ENCODE results near the gene FHOD3. TPM values are rescaled to one million over a fixed set of nuclear protein-coding genes. Genes with fewer than 3 reads are reported as not detected.

FHOD3 gene
- total RNA-seq, 2 donors from 2014 or later = 2.8 to 3.1 TPM

GRCh38 chr18:36436387-36436786 is 138.9 kb downstream of the FHOD3 start:
- 89 to 90% methylated on average over 1 to 5 of the region's 5 CpGs for WGBS, 2 experiments (ENCODE audit: insufficient coverage in 1 of 2, insufficient read length in 1 of 2)
- H3K4me1 ChIP-seq (ENCODE audit: control insufficient read depth, insufficient read depth, low read length) = no peaks in the 10 kb centered on the region
- Mint-ChIP-seq H3K4me3 (no peak overlapping the region), H3K27ac (no peak overlapping the region), H3K9me3 (no peaks in the 10 kb centered on the region), H3K27me3 (ENCODE audit: insufficient read depth) (no peaks in the 10 kb centered on the region), H3K36me3 (ENCODE audit: low read depth) (no peaks in the 10 kb centered on the region), H3K4me1 (no peaks in the 10 kb centered on the region)
- no peaks in the 10 kb centered on the region for H3K27me3 ChIP-seq (ENCODE audit: control insufficient read depth, insufficient read depth, low read length, poor library complexity, severe bottlenecking)
- H3K9ac ChIP-seq (ENCODE audit: extremely low read depth, low read length, poor library complexity, severe bottlenecking) = no peak overlapping the region
- TF ChIP-seq CTCF (conservative IDR thresholded peaks at IDR 0.05) = no peak
- H3K4me3 ChIP-seq (ENCODE audit: low read length) = no peak overlapping the region
- H3K9me3 ChIP-seq (ENCODE audit: control insufficient read depth, low read length) = no peaks in the 10 kb centered on the region
- no peak for DNase-seq
- no peak overlapping the region for H3K27ac ChIP-seq (ENCODE audit: low read depth, low read length)
- H3K36me3 ChIP-seq (ENCODE audit: control insufficient read depth, insufficient read depth, low read length) = no peaks in the 10 kb centered on the region

GRCh38 chr18:36440614-36441013 is 143.1 kb downstream of the FHOD3 start:
- DNase-seq = no peak
- no peaks in the 10 kb centered on the region for H3K27me3 Mint-ChIP-seq (ENCODE audit: insufficient read depth)
- no peaks in the 10 kb centered on the region for H3K4me1 Mint-ChIP-seq
- H3K36me3 ChIP-seq (ENCODE audit: control insufficient read depth, insufficient read depth, low read length) = no peaks in the 10 kb centered on the region
- no peak overlapping the region for H3K4me3 Mint-ChIP-seq
- no peak overlapping the region for H3K9ac ChIP-seq (ENCODE audit: extremely low read depth, low read length, poor library complexity, severe bottlenecking)
- H3K27ac ChIP-seq (ENCODE audit: low read depth, low read length) = no peak overlapping the region
- H3K27me3 ChIP-seq (ENCODE audit: control insufficient read depth, insufficient read depth, low read length, poor library complexity, severe bottlenecking) = no peaks in the 10 kb centered on the region
- H3K9me3 Mint-ChIP-seq = peaks cover 11% of the 10 kb centered on the region
- WGBS, 2 experiments (ENCODE audit: insufficient coverage in 1 of 2, insufficient read length in 1 of 2) = 89% methylated on average over 2 of the region's 2 CpGs; no CpG with 5 or more reads in 1 of the 2 experiments
- H3K36me3 Mint-ChIP-seq (ENCODE audit: low read depth) = no peaks in the 10 kb centered on the region
- no peak overlapping the region for H3K27ac Mint-ChIP-seq
- H3K4me3 ChIP-seq (ENCODE audit: low read length) = no peak overlapping the region
- H3K4me1 ChIP-seq (ENCODE audit: control insufficient read depth, insufficient read depth, low read length) = no peaks in the 10 kb centered on the region
- TF ChIP-seq CTCF (conservative IDR thresholded peaks at IDR 0.05) = no peak
- H3K9me3 ChIP-seq (ENCODE audit: control insufficient read depth, low read length) = no peaks in the 10 kb centered on the region

- no peaks in the 10 kb centered on the region for H3K36me3 ChIP-seq (ENCODE audit: control insufficient read depth, insufficient read depth, low read length)
- no peak overlapping the region for H3K9ac ChIP-seq (ENCODE audit: extremely low read depth, low read length, poor library complexity, severe bottlenecking)
- H3K9me3 Mint-ChIP-seq = peaks cover 11% of the 10 kb centered on the region
- TF ChIP-seq CTCF (conservative IDR thresholded peaks at IDR 0.05) = no peak
- no peak overlapping the region for H3K4me3 ChIP-seq (ENCODE audit: low read length)
- 85 to 90% methylated on average over 8 to 9 of the region's 9 CpGs for WGBS, 2 experiments (ENCODE audit: insufficient coverage in 1 of 2, insufficient read length in 1 of 2)
- H3K4me1 ChIP-seq (ENCODE audit: control insufficient read depth, insufficient read depth, low read length) = no peaks in the 10 kb centered on the region
- H3K27me3 ChIP-seq (ENCODE audit: control insufficient read depth, insufficient read depth, low read length, poor library complexity, severe bottlenecking) = no peaks in the 10 kb centered on the region
- no peaks in the 10 kb centered on the region for H3K4me1 Mint-ChIP-seq
- H3K27me3 Mint-ChIP-seq (ENCODE audit: insufficient read depth) = no peaks in the 10 kb centered on the region
- no peaks in the 10 kb centered on the region for H3K36me3 Mint-ChIP-seq (ENCODE audit: low read depth)
- no peaks in the 10 kb centered on the region for H3K9me3 ChIP-seq (ENCODE audit: control insufficient read depth, low read length)
- H3K27ac ChIP-seq (ENCODE audit: low read depth, low read length) = no peak overlapping the region
- H3K4me3 Mint-ChIP-seq = no peak overlapping the region
- H3K27ac Mint-ChIP-seq = no peak overlapping the region
- DNase-seq = no peak
Measured at GRCh38 chr18:36441426-36442240, 144.1 kb downstream of the FHOD3 start.
